SK-N-SH (cell line): ENCODE data around the gene IRAK3. TPM values are rescaled to one million over a fixed set of nuclear protein-coding genes. Genes with fewer than 3 reads are reported as not detected.

Experiments
- CTCF ChIA-PET: fragments of 300-600, 350-600 bp; formaldehyde crosslinking; extraction: SDS; loops from one replicate; lab custom pipeline; 2021; lab: Yijun Ruan, JAX
- POLR2A ChIA-PET: fragments of 350-600 bp; sonication (Branson Sonifier 250); formaldehyde crosslinking; extraction: SDS; loops from one replicate; lab custom pipeline; 2020; ENCODE audit warnings: antibody characterized with exemption, inconsistent platforms; lab: Yijun Ruan, JAX
- DNase-seq: peaks from one replicate; pipeline ENCODE4 v3.0.0; 2012
- H2AFZ ChIP-seq: fragments of 200-600 bp; sonication (generic); 2 replicates; pipeline ENCODE4 v1.8.1; 2016; ENCODE audit warnings: antibody characterized with exemption, mild to moderate bottlenecking, low read depth
- H3F3A ChIP-seq: fragments of 200-600 bp; sonication (generic); replicated peaks from 2 replicates; pipeline ENCODE3; 2016; ENCODE audit warnings: antibody characterized with exemption, mild to moderate bottlenecking; ENCODE audit not compliant: insufficient read depth
- H3K27ac ChIP-seq, 2 experiments: fragments of 200-500 bp in 1 of 2; fragments of 200-600 bp in 1 of 2; sonication (Bioruptor generic) in 1 of 2; sonication (generic), shearing (Covaris generic) in 1 of 2; 2 replicates each; pipeline versions ENCODE4 v1.5.1 to v1.6.1; 2014 to 2016; ENCODE audit warnings: low read depth in 2 of 2, inconsistent platforms in 1 of 2, low read length in 1 of 2, mild to moderate bottlenecking in 1 of 2, mixed read lengths in 1 of 2
- H3K27me3 ChIP-seq: fragments of 200-600 bp; sonication (generic), shearing (Covaris generic); 2 replicates; pipeline ENCODE4 v1.6.1; 2016; ENCODE audit warnings: mixed run types; ENCODE audit not compliant: insufficient read depth
- H3K36me3 ChIP-seq, 2 experiments: fragments of 200-500 bp in 1 of 2; fragments of 200-600 bp in 1 of 2; sonication (Bioruptor generic) in 1 of 2; sonication (generic) in 1 of 2; replicated peaks in 1 of 2; 2 replicates each; pipeline versions ENCODE3 to v1.5.1; 2014 to 2016; ENCODE audit warnings: low read length in 1 of 2, mild to moderate bottlenecking in 1 of 2; ENCODE audit not compliant: insufficient read depth in 2 of 2, control insufficient read depth in 1 of 2
- H3K4me1 ChIP-seq, 2 experiments: fragments of 200-500 bp in 1 of 2; fragments of 200-600 bp in 1 of 2; sonication (Bioruptor generic) in 1 of 2; sonication (generic), shearing (Covaris generic) in 1 of 2; 2 replicates each; pipeline versions ENCODE4 v1.5.1 to v1.6.1; 2014 to 2016; ENCODE audit warnings: low read depth in 1 of 2, low read length in 1 of 2, mixed run types in 1 of 2; ENCODE audit not compliant: insufficient read depth in 2 of 2, control insufficient read depth in 1 of 2
- H3K4me2 ChIP-seq: fragments of 200-600 bp; sonication (generic), shearing (Covaris generic); 2 replicates; pipeline ENCODE4 v1.6.1; 2017; ENCODE audit warnings: mixed run types
- H3K4me3 ChIP-seq, 2 experiments: fragments of 200-500 bp in 1 of 2; fragments of 200-600 bp in 1 of 2; sonication (Bioruptor generic) in 1 of 2; sonication (generic), shearing (Covaris generic) in 1 of 2; 2 replicates each; pipeline versions ENCODE4 v1.5.1 to v1.8.1; 2014 to 2016; ENCODE audit warnings: low read depth in 2 of 2, inconsistent platforms in 1 of 2, low read length in 1 of 2, mild to moderate bottlenecking in 1 of 2, mixed read lengths in 1 of 2, moderate library complexity in 1 of 2
- H3K79me2 ChIP-seq: fragments of 200-600 bp; sonication (generic); 2 replicates; pipeline ENCODE4 v1.8.1; 2017; ENCODE audit warnings: mild to moderate bottlenecking; ENCODE audit not compliant: insufficient read depth
- H3K9ac ChIP-seq: fragments of 200-600 bp; sonication (generic); 2 replicates; pipeline ENCODE4 v1.6.1; 2017; ENCODE audit warnings: mixed run types
- H3K9me2 ChIP-seq: fragments of 200-600 bp; sonication (generic); 2 replicates; pipeline ENCODE4 v1.6.1; 2017; ENCODE audit warnings: mixed run types
- H3K9me3 ChIP-seq: fragments of 200-600 bp; sonication (generic); 2 replicates; pipeline ENCODE4 v1.6.1; 2017; ENCODE audit warnings: mixed run types, mild to moderate bottlenecking, moderate library complexity
- H4K20me1 ChIP-seq: fragments of 200-600 bp; sonication (generic); 2 replicates; pipeline ENCODE4 v1.6.1; 2017; ENCODE audit warnings: mild to moderate bottlenecking, mixed run types; ENCODE audit not compliant: insufficient read depth
- CTCF ChIP-seq: fragments of 200-600 bp; sonication (generic); IDR thresholded peaks from 2 replicates; pipeline ENCODE4 v1.6.1; 2017; ENCODE audit warnings: antibody characterized with exemption, mild to moderate bottlenecking, moderate library complexity
- EZH2phosphoT487 ChIP-seq: fragments of 200-600 bp; sonication (generic); IDR thresholded peaks from 2 replicates; pipeline ENCODE4 v1.6.1; 2017; ENCODE audit warnings: low read depth, mixed run types, mild to moderate bottlenecking, antibody characterized with exemption, moderate library complexity, borderline replicate concordance
- FOSL2 ChIP-seq: IDR thresholded peaks from 2 replicates; pipeline ENCODE4 v1.4.0; 2012; ENCODE audit warnings: low read depth, mild to moderate bottlenecking, moderate library complexity, borderline replicate concordance
- FOXJ3 ChIP-seq: sonication (generic); formaldehyde crosslinking; IDR thresholded peaks from 2 replicates; pipeline ENCODE4 v1.5.1; 2020; ENCODE audit warnings: mild to moderate bottlenecking, missing genetic modification reagents
- FOXM1 ChIP-seq: IDR thresholded peaks from 2 replicates; pipeline ENCODE4 v1.4.0; 2012; ENCODE audit warnings: low read depth, mild to moderate bottlenecking
- GABPA ChIP-seq: IDR thresholded peaks from 2 replicates; pipeline ENCODE4 v1.4.0; 2012; ENCODE audit warnings: low read depth, mild to moderate bottlenecking
- MAX ChIP-seq: IDR thresholded peaks from 2 replicates; pipeline ENCODE4 v1.4.0; 2012; ENCODE audit warnings: low read depth
- MEF2A ChIP-seq: IDR thresholded peaks from 2 replicates; pipeline ENCODE4 v1.4.0; 2012; ENCODE audit warnings: low read depth, borderline replicate concordance
- NFIC ChIP-seq: IDR thresholded peaks from 2 replicates; pipeline ENCODE4 v1.4.0; 2012; ENCODE audit warnings: borderline replicate concordance
- NRF1 ChIP-seq: IDR thresholded peaks from 2 replicates; pipeline ENCODE4 v1.6.1; 2012; ENCODE audit warnings: low read depth, mild to moderate bottlenecking, low read length
- PBX3 ChIP-seq: IDR thresholded peaks from 2 replicates; pipeline ENCODE4; 2012
- POLR2AphosphoS5 ChIP-seq: IDR thresholded peaks from 2 replicates; pipeline ENCODE4 v1.6.1; 2012; ENCODE audit warnings: low read depth, low read length
- RFX5 ChIP-seq: IDR thresholded peaks from 2 replicates; pipeline ENCODE4 v1.6.1; 2012; ENCODE audit warnings: mild to moderate bottlenecking, improper control_type of control experiment, low read length
- SIN3A ChIP-seq: IDR thresholded peaks from 2 replicates; pipeline ENCODE4 v1.6.1; 2012; ENCODE audit warnings: low read depth, mild to moderate bottlenecking, low read length, moderate library complexity, borderline replicate concordance
- TCF12 ChIP-seq: IDR thresholded peaks from 2 replicates; pipeline ENCODE4 v1.4.0; 2012
- TEAD4 ChIP-seq: IDR thresholded peaks from 2 replicates; pipeline ENCODE4 v1.4.0; 2012; ENCODE audit warnings: mild to moderate bottlenecking, borderline replicate concordance; ENCODE audit not compliant: insufficient read depth
- USF1 ChIP-seq: IDR thresholded peaks from 2 replicates; pipeline ENCODE4 v1.4.0; 2012; ENCODE audit warnings: low read depth, borderline replicate concordance
- WGBS: methylation state at CpG from one replicate; pipeline ENCODE4 v1.1.6; 2017; ENCODE audit warnings: low lambda C conversion rate; 5-methylcytosine and 5-hydroxymethylcytosine counted together
- polyA plus RNA-seq, 3 experiments: library from polyadenylated mRNA; depleted of rRNA; stranded (reverse); fragments of >200 nt; gene quantifications; 2 replicates each; pipeline ENCODE4 v1.2.3, GENCODE V29; 2012

The IRAK3 gene
- polyA plus RNA-seq, 1 of the 3 experiments (the other 2 are of a cell fraction): not detected

- Histone ChIP-seq H3K36me3 (no peaks in the 10 kb centered on the region), H3K4me1 (no peaks in the 10 kb centered on the region), H3K79me2 (no peaks in the 10 kb centered on the region), H3K4me3 (no peak overlapping the region), H3K27me3 (peaks cover 37% of the 10 kb centered on the region; the same call in 1 of the 2 replicates), H4K20me1 (no peaks in the 10 kb centered on the region), H2AFZ (no peak overlapping the region), H3K9me3 (no peaks in the 10 kb centered on the region), H3K9me2 (no peaks in the 10 kb centered on the region), H3K27ac (no peak overlapping the region), H3K4me2 (no peak overlapping the region), H3K9ac (no peak overlapping the region), H3F3A (no peaks in the 10 kb centered on the region)
- POLR2A ChIA-PET: no interaction called here
- 51% methylated on average over 6 of the region's 6 CpGs for WGBS
- no peak for DNase-seq
- CTCF ChIA-PET: no interaction called here
- no peak for TF ChIP-seq TCF12
- TF ChIP-seq PBX3: no peak
- no peak for TF ChIP-seq GABPA
- no peak for TF ChIP-seq RFX5
- TF ChIP-seq USF1: no peak
- no peak for TF ChIP-seq FOXJ3 (CRISPR knock-in tag)
- no peak for TF ChIP-seq MEF2A
- TF ChIP-seq NRF1: no peak
- TF ChIP-seq FOXM1: no peak
- TF ChIP-seq CTCF: no peak
- TF ChIP-seq NFIC: no peak
- TF ChIP-seq EZH2phosphoT487: no peak
- TF ChIP-seq TEAD4: no peak
- no peak for TF ChIP-seq POLR2AphosphoS5
- no peak for TF ChIP-seq SIN3A
- no peak for TF ChIP-seq MAX
- TF ChIP-seq FOSL2: no peak
Observed at GRCh38 chr12:66195242-66195641, 6.2 kb downstream of the IRAK3 start.
